Activated T-helper 2 cell treated with anti-CD3 and anti-CD28 coated beads, Interferon-gamma antibody, Interleukin-2, Interleukin-4, amounts not matched to agents 10 μg/mL and 5 μg/mL and 100 μg/mL, durations not matched to agents 14 hours and 24 hours and 36 hours (primary cell): ENCODE data around the gene RASGRP1. TPM values are rescaled to one million over a fixed set of nuclear protein-coding genes. Genes with fewer than 3 reads are reported as not detected.
A peak's percentile ranks its signal among the peaks of the same experiment; 100 is the strongest.

Source experiments
- DNase-seq: peaks from one replicate; pipeline ENCODE4 v3.0.0; 2021; ENCODE audit warnings: low spot score
- H3K27ac Mint-ChIP-seq: one replicate; pipeline ENCODE4 v1.8.0; 2021; ENCODE audit warnings: mixed read lengths
- H3K27me3 Mint-ChIP-seq: one replicate; pipeline ENCODE4 v1.8.0; 2021; ENCODE audit warnings: low read depth, mixed read lengths
- H3K36me3 Mint-ChIP-seq: one replicate; pipeline ENCODE4 v1.8.0; 2021; ENCODE audit warnings: low read depth, mixed read lengths
- H3K4me1 Mint-ChIP-seq: one replicate; pipeline ENCODE4 v1.8.0; 2021; ENCODE audit warnings: low read depth, mixed read lengths
- H3K4me3 Mint-ChIP-seq: one replicate; pipeline ENCODE4 v1.8.0; 2021; ENCODE audit warnings: low read depth, mild to moderate bottlenecking, moderate library complexity, mixed read lengths
- H3K9me3 Mint-ChIP-seq: one replicate; pipeline ENCODE4 v1.8.0; 2021; ENCODE audit warnings: mixed read lengths
- intact Hi-C: fragments of 100-400 bp; cut with micrococcal nuclease; formaldehyde crosslinking; loops from one replicate; pipeline ENCODE4 v1.15.1; 2023
- total RNA-seq: library from RNA; stranded (reverse); gene quantifications from 2 replicates; pipeline ENCODE4 v1.2.3, GENCODE V29; 2022

The RASGRP1 gene
- total RNA-seq, 1 donor from 2014 or later: 113 TPM

GRCh38 chr15:38481761-38482160 is 82.9 kb downstream of the RASGRP1 start:
- Mint-ChIP-seq H3K27me3 (no peaks in the 10 kb centered on the region), H3K4me3 (no peak overlapping the region), H3K27ac (no peak overlapping the region), H3K9me3 (no peaks in the 10 kb centered on the region), H3K4me1 (peaks cover 15% of the 10 kb centered on the region), H3K36me3 (peaks cover 50% of the 10 kb centered on the region)
- no peak for DNase-seq
- intact Hi-C loops: no loop called here

- Mint-ChIP-seq H3K4me1 (peaks cover 12% of the 10 kb centered on the region), H3K4me3 (no peak overlapping the region), H3K9me3 (no peaks in the 10 kb centered on the region), H3K27me3 (no peaks in the 10 kb centered on the region), H3K36me3 (peaks cover 54% of the 10 kb centered on the region), H3K27ac (no peak overlapping the region)
- intact Hi-C loops: no loop called here
- no peak for DNase-seq
Observed at GRCh38 chr15:38481113-38481512, 83.5 kb downstream of the RASGRP1 start.

GRCh38 chr15:38479756-38480155 is 84.9 kb downstream of the RASGRP1 start:
- H3K4me1 Mint-ChIP-seq: peaks cover 9% of the 10 kb centered on the region
- H3K9me3 Mint-ChIP-seq: no peaks in the 10 kb centered on the region
- H3K27me3 Mint-ChIP-seq: no peaks in the 10 kb centered on the region
- H3K36me3 Mint-ChIP-seq: peaks cover 56% of the 10 kb centered on the region
- intact Hi-C loops: no loop called here
- no peak for DNase-seq
- no peak overlapping the region for H3K4me3 Mint-ChIP-seq
- no peak overlapping the region for H3K27ac Mint-ChIP-seq

- Mint-ChIP-seq H3K9me3 (no peaks in the 10 kb centered on the region), H3K4me3 (no peak overlapping the region), H3K4me1 (peaks cover 10% of the 10 kb centered on the region), H3K27ac (no peak overlapping the region), H3K27me3 (no peaks in the 10 kb centered on the region), H3K36me3 (peaks cover 61% of the 10 kb centered on the region)
- intact Hi-C loops: no loop called here
- no peak for DNase-seq
Observed at GRCh38 chr15:38479266-38479665, 85.3 kb downstream of the RASGRP1 start.

GRCh38 chr15:38477637-38478036 is 87.0 kb downstream of the RASGRP1 start:
- Mint-ChIP-seq H3K4me3 (no peak overlapping the region), H3K4me1 (peaks cover 11% of the 10 kb centered on the region), H3K27ac (no peak overlapping the region), H3K27me3 (no peaks in the 10 kb centered on the region), H3K9me3 (no peaks in the 10 kb centered on the region), H3K36me3 (peaks cover 63% of the 10 kb centered on the region)
- DNase-seq: no peak
- intact Hi-C loops: no loop called here

- Mint-ChIP-seq H3K36me3 (peaks cover 52% of the 10 kb centered on the region), H3K4me1 (peaks cover 6% of the 10 kb centered on the region), H3K27me3 (no peaks in the 10 kb centered on the region), H3K4me3 (no peak overlapping the region), H3K27ac (peak overlapping the region; percentile 18), H3K9me3 (no peaks in the 10 kb centered on the region)
- intact Hi-C loops: no loop called here
- no peak for DNase-seq
Observed at GRCh38 chr15:38476120-38476519, 88.5 kb downstream of the RASGRP1 start.

GRCh38 chr15:38475361-38475760 is 89.3 kb downstream of the RASGRP1 start:
- Mint-ChIP-seq H3K4me3 (no peak overlapping the region), H3K4me1 (peaks cover 6% of the 10 kb centered on the region), H3K27ac (peak overlapping the region; percentile 1), H3K27me3 (no peaks in the 10 kb centered on the region), H3K9me3 (no peaks in the 10 kb centered on the region), H3K36me3 (peaks cover 53% of the 10 kb centered on the region)
- intact Hi-C loops: no loop called here
- DNase-seq: no peak

GRCh38 chr15:38474155-38474757 is 90.4 kb downstream of the RASGRP1 start:
- Mint-ChIP-seq H3K36me3 (peaks cover 52% of the 10 kb centered on the region), H3K9me3 (no peaks in the 10 kb centered on the region), H3K4me1 (peaks cover 4% of the 10 kb centered on the region), H3K27me3 (no peaks in the 10 kb centered on the region), H3K4me3 (no peak overlapping the region), H3K27ac (no peak overlapping the region)
- intact Hi-C loops: loop anchor here (1.0 to 5.0 kb wide), 4 partner anchors 13 to 225 kb away; partner anchors contain the start of gene RASGRP1
- no peak for DNase-seq

GRCh38 chr15:38471974-38472373 is 92.6 kb downstream of the RASGRP1 start:
- no peaks in the 10 kb centered on the region for H3K9me3 Mint-ChIP-seq
- H3K27me3 Mint-ChIP-seq: no peaks in the 10 kb centered on the region
- H3K36me3 Mint-ChIP-seq: peaks cover 47% of the 10 kb centered on the region
- no peak overlapping the region for H3K4me3 Mint-ChIP-seq
- peaks cover 4% of the 10 kb centered on the region for H3K4me1 Mint-ChIP-seq
- DNase-seq: no peak
- intact Hi-C loops: loop anchor here (5.0 kb wide), 1 partner anchor 90 kb away; the partner anchor contains the start of gene RASGRP1
- H3K27ac Mint-ChIP-seq: no peak overlapping the region

GRCh38 chr15:38470816-38471215 is 93.8 kb downstream of the RASGRP1 start:
- DNase-seq: no peak
- Mint-ChIP-seq H3K4me1 (peaks cover 5% of the 10 kb centered on the region), H3K4me3 (no peak overlapping the region), H3K36me3 (peaks cover 44% of the 10 kb centered on the region), H3K9me3 (no peaks in the 10 kb centered on the region), H3K27ac (no peak overlapping the region), H3K27me3 (no peaks in the 10 kb centered on the region)
- intact Hi-C loops: loop anchor here (5.0 kb wide), 1 partner anchor 91 kb away; the partner anchor contains the start of gene RASGRP1

GRCh38 chr15:38464675-38465074 is 99.9 kb downstream of the RASGRP1 start:
- intact Hi-C loops: no loop called here
- Mint-ChIP-seq H3K27ac (no peak overlapping the region), H3K4me1 (peaks cover 23% of the 10 kb centered on the region), H3K4me3 (no peak overlapping the region), H3K9me3 (no peaks in the 10 kb centered on the region), H3K36me3 (peaks cover 19% of the 10 kb centered on the region), H3K27me3 (no peaks in the 10 kb centered on the region)
- DNase-seq: no peak

- no peak for DNase-seq
- Mint-ChIP-seq H3K4me1 (peaks cover 24% of the 10 kb centered on the region), H3K9me3 (no peaks in the 10 kb centered on the region), H3K27me3 (no peaks in the 10 kb centered on the region), H3K27ac (no peak overlapping the region), H3K4me3 (no peak overlapping the region), H3K36me3 (peaks cover 20% of the 10 kb centered on the region)
- intact Hi-C loops: no loop called here
Observed at GRCh38 chr15:38463893-38464292, 100.7 kb downstream of the RASGRP1 start.

GRCh38 chr15:38461066-38461833 is 103.4 kb downstream of the RASGRP1 start:
- Mint-ChIP-seq H3K9me3 (no peaks in the 10 kb centered on the region), H3K27me3 (no peaks in the 10 kb centered on the region), H3K4me1 (peaks cover 34% of the 10 kb centered on the region), H3K27ac (no peak overlapping the region), H3K36me3 (peaks cover 13% of the 10 kb centered on the region), H3K4me3 (no peak overlapping the region)
- DNase-seq: no peak
- intact Hi-C loops: no loop called here
